ENCODE measurements around the gene LYAR. TPM values are rescaled to one million over a fixed set of nuclear protein-coding genes. Genes with fewer than 3 reads are reported as not detected.
"Not testable (repeated sequence)": the region's sequence is repeated elsewhere in the genome, so short reads cannot be mapped to it uniquely, and the experiment has no call there.

LYAR gene
- total RNA-seq, 2 donors from 2014 or later: 9.0 to 19.1 TPM

DNA sequence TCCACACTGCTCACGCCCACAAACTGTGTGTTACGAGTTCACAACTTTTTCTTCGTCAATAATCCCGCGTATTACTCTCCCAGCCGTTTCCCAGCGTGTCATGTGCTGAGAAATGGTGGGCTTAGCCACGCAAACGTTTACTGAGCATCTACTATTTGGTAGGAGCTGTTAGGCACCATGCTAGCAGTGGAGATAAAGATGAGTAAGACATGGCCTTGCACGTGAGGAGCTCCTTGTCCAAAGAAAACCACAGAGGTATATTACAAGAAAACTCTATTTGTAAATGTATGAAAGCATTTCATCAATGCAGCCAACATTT, 41.1 kb downstream of the LYAR start:
- WGBS: 15% methylated on average over 10 of the region's 10 CpGs
- no peaks in the 10 kb centered on the region for H3K27me3 ChIP-seq (replicated peaks; ENCODE audit: insufficient read depth)
- intact Hi-C loops (cut with DNase I): loop anchor here (2.0 kb wide), 1 partner anchor 42 kb away; the partner anchor contains the start of genes LYAR and ZBTB49
- no peak for DNase-seq (ENCODE audit: low spot score)
- H3K9me3 ChIP-seq: no peaks in the 10 kb centered on the region
- no peaks in the 10 kb centered on the region for H3K36me3 ChIP-seq
- no peak for TF ChIP-seq POLR2AphosphoS5 (IDR thresholded peaks at IDR 0.05)
- no peak for TF ChIP-seq POLR2A (IDR thresholded peaks at IDR 0.05)
- TF ChIP-seq, protein P1, sequence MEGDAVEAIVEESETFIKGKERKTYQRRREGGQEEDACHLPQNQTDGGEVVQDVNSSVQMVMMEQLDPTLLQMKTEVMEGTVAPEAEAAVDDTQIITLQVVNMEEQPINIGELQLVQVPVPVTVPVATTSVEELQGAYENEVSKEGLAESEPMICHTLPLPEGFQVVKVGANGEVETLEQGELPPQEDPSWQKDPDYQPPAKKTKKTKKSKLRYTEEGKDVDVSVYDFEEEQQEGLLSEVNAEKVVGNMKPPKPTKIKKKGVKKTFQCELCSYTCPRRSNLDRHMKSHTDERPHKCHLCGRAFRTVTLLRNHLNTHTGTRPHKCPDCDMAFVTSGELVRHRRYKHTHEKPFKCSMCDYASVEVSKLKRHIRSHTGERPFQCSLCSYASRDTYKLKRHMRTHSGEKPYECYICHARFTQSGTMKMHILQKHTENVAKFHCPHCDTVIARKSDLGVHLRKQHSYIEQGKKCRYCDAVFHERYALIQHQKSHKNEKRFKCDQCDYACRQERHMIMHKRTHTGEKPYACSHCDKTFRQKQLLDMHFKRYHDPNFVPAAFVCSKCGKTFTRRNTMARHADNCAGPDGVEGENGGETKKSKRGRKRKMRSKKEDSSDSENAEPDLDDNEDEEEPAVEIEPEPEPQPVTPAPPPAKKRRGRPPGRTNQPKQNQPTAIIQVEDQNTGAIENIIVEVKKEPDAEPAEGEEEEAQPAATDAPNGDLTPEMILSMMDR (IDR thresholded peaks at IDR 0.05): no peak
- H3K27ac ChIP-seq: peak overlapping the region; percentile 90 to 93
- peak overlapping the region; percentile 78 to 90 for H3K4me3 ChIP-seq
- H3K4me1 ChIP-seq (replicated peaks): peaks cover 10% of the 10 kb centered on the region

- Histone ChIP-seq H3K4me3 (peak within 1 kb of the TSS; percentile 78 to 90), H3K27me3 (replicated peaks; ENCODE audit: insufficient read depth) (no peaks in the 10 kb centered on the region), H3K4me1 (replicated peaks) (peaks cover 10% of the 10 kb centered on the region), H3K9me3 (no peaks in the 10 kb centered on the region), H3K36me3 (peaks cover 0 to 2% of the 10 kb centered on the region in 2 donors), H3K27ac (peak within 1 kb of the TSS; percentile 90 to 93)
- WGBS: 1% methylated on average over 61 of the region's 62 CpGs
- peak; percentile 92 for DNase-seq (ENCODE audit: low spot score)
- intact Hi-C loops (cut with DNase I): loop anchor here (2.0 kb wide), 1 partner anchor 43 kb away; the partner anchor contains the start of genes LYAR and ZBTB49
- TF ChIP-seq, protein P1 (IDR thresholded peaks at IDR 0.05): peak in 2 of 4 experiments; percentile 28 to 36
- TF ChIP-seq POLR2AphosphoS5 (IDR thresholded peaks at IDR 0.05) (peak; percentile 95), POLR2A (IDR thresholded peaks at IDR 0.05) (peak; percentile 33)
Observed at GRCh38 chr4:4248029-4248884, 41.7 kb downstream of the LYAR start, which contains the start of gene TMEM128. TSS of gene TMEM128 (minus strand) at chr4:4248223. CDS start at chr4:4248202, 21 bp downstream.

- 0% methylated on average over 12 of the region's 12 CpGs for WGBS
- no peak for TF ChIP-seq POLR2A (IDR thresholded peaks at IDR 0.05)
- no peak for TF ChIP-seq POLR2AphosphoS5 (IDR thresholded peaks at IDR 0.05)
- TF ChIP-seq, protein P1 (IDR thresholded peaks at IDR 0.05): no peak
- H3K4me1 ChIP-seq (replicated peaks): peaks cover 10% of the 10 kb centered on the region
- H3K4me3 ChIP-seq: peak overlapping the region; percentile 78 to 90
- H3K9me3 ChIP-seq: no peaks in the 10 kb centered on the region
- H3K27me3 ChIP-seq (replicated peaks; ENCODE audit: insufficient read depth): no peaks in the 10 kb centered on the region
- no peak for DNase-seq (ENCODE audit: low spot score)
- intact Hi-C loops (cut with DNase I): loop anchor here (2.0 kb wide), 1 partner anchor 43 kb away; the partner anchor contains the start of genes LYAR and ZBTB49
- H3K36me3 ChIP-seq: peaks cover 0 to 2% of the 10 kb centered on the region in 2 donors
- H3K27ac ChIP-seq: peak overlapping the region; percentile 90 to 93
Observed at GRCh38 chr4:4247696-4248028, 42.3 kb downstream of the LYAR start.

DNA sequence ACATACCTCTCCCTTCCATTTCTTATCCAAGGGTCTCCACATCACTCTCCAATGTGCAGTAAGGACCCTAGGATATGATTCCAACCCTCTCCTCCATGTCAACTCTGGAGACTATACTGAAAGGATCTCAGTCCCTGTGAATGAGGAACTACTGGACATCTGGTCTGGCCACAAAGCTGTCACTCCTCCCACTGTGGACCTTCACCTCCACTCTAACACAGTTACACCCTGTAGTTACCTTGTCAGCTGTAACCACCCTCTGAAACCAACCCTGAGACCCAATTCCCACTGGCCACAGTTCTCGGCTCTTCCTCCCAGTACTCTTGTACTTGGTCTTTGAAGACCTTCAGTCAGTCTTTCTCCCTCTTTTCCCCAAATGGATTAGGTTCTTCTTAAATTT, 44.8 kb downstream of the LYAR start:
- no peaks in the 10 kb centered on the region for H3K9me3 ChIP-seq
- H3K27ac ChIP-seq: no peak overlapping the region
- TF ChIP-seq POLR2A (IDR thresholded peaks at IDR 0.05) (no peak), POLR2AphosphoS5 (IDR thresholded peaks at IDR 0.05) (no peak)
- TF ChIP-seq, protein P1 (IDR thresholded peaks at IDR 0.05): no peak
- H3K4me3 ChIP-seq: no peak overlapping the region
- intact Hi-C loops (cut with DNase I): no loop called here
- H3K4me1 ChIP-seq (replicated peaks): peaks cover 10% of the 10 kb centered on the region
- peaks cover 0 to 2% of the 10 kb centered on the region in 2 donors for H3K36me3 ChIP-seq
- no peaks in the 10 kb centered on the region for H3K27me3 ChIP-seq (replicated peaks; ENCODE audit: insufficient read depth)
- WGBS: 93% methylated on average over 1 of the region's 1 CpG
- no peak for DNase-seq (ENCODE audit: low spot score)

DNA sequence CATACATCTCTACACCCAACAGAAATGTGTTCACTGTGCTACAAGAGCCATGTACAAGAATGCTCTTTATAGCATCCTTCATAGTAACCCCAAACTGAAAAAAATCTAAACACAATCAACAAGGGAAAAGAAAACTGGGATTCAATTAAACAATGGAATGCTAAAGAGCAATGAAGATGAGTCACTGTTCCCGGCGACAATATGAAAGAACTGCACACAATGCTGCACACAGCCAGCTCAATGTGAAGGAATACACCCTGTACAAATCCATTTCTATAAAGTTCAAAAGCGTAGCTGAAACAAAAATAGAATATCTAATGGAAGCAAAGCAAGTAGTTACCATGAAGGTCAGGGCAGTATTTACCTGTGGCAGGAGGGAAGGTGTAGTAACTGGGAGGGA, 50.4 kb downstream of the LYAR start:
- H3K4me3 ChIP-seq; DNase-seq (ENCODE audit: low spot score); H3K36me3 ChIP-seq; H3K27ac ChIP-seq; H3K4me1 ChIP-seq (replicated peaks); H3K9me3 ChIP-seq; intact Hi-C loops (cut with DNase I); H3K27me3 ChIP-seq (replicated peaks; ENCODE audit: insufficient read depth): not testable (repeated sequence)
- WGBS: 88% methylated on average over 3 of the region's 3 CpGs
